ENCODE results near the gene RGPD8.
A peak's percentile ranks its signal among the peaks of the same experiment; 100 is the strongest.
"Not testable (repeated sequence)": the region's sequence is repeated elsewhere in the genome, so short reads cannot be mapped to it uniquely, and the experiment has no call there.

The RGPD8 gene

DNA sequence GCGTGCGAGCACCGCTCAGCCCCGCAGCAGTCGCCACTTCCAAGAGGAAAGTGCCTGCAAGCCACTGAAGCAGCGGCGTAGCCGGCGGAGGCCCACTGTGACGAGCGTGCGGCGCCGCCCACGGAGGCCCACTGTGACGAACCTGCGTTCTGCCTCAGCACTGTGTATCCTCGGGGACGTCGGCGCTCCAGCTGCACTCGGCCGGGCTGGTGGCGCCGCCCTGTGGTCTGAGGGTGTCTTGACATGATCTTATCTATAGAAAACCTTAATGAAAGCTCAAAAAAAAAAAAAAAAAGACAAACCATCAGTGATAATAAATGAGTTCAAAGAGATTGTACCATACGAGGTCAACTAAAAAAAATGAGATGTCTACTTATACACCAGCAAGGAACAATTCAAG, at the start of gene RGPD8:
TSS of gene RGPD8 (minus strand) at position 166 of the 400 bp plus-strand sequence. CDS start 192 bp downstream, outside the sequence.
- peak; percentile 95 for DNase-seq

GRCh38 chr2:112483042-112483473, 49.6 kb upstream of the RGPD8 start:
- DNase-seq = no peak

DNA sequence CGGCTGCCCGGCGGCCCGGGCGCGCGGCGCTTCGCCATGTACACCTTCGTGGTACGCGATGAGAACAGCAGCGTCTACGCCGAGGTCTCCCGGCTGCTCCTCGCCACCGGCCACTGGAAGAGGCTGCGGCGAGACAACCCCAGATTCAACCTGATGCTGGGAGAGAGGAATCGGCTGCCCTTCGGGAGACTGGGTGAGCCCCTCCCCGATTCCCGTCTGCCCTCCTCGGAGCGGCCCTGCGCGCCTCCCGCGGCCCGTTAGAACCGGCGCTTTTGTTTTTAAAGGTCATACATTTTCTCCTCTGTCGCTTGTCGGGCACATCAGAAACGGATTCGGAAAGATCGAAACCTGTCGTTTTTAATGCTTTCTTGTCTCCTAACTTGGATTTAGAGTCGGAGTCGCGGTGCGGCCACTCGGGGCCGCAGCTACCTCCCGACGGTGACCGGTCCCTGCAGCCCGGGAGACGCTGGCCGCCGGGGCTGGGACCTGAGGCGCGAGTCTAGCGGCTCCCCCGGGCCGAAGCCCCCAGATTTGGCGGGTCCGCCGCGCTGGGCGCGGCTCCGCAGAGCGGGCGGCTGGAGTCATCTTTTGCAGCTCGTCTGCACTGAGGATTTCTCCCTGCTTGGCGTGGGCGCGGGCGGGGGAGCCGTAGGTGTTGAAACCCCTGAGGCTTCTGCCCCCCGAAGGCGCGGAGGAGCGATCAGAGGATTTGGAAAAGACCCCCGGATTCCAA, 49.0 kb upstream of the RGPD8 start:
- DNase-seq = peak; percentile 78

DNA sequence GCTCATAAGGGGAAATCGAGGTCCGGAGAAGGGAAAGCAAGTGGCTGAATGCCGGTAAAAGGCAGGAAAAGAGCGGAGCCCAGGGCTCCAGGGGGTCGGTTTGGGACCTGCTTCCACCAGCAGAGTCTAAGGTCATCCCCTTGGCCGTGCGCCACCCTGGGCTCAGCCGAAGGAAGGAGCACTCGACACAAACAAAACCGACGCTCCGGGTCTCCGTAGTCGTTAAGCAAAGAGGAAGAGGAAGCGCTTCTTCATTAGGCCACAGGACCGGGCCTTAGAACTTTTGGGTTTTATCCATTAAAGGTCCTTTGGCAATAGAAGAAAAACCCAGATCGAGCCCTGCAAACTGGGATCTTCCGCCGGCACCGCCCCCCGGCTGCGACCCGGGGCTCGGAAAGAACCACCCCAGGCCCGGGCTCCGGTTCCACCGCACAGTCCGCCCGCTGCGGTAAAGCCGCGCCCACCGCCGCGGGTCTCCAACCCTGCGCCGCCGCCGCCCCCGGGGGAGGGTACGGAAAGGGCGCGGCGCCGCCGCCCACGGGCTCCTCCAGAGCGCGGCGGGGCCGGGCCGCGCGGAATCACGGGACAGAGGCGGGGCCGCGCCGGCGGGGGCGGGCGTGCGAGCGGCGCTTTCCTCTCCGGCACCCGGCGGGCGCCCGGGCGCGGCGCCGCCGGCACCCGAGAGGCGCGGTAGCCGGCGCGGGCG, 48.2 kb upstream of the RGPD8 start, which contains the start of gene TTL:
TSS of gene TTL (plus strand) at position 629 of the 706 bp plus-strand sequence. CDS start 189 bp downstream, outside the sequence.
- peak; percentile 94 for DNase-seq

GRCh38 chr2:112481050-112481527, 47.6 kb upstream of the RGPD8 start:
- DNase-seq = peak; percentile 94

GRCh38 chr2:112480530-112481049, 47.1 kb upstream of the RGPD8 start:
- peak; percentile 75 for DNase-seq

DNA sequence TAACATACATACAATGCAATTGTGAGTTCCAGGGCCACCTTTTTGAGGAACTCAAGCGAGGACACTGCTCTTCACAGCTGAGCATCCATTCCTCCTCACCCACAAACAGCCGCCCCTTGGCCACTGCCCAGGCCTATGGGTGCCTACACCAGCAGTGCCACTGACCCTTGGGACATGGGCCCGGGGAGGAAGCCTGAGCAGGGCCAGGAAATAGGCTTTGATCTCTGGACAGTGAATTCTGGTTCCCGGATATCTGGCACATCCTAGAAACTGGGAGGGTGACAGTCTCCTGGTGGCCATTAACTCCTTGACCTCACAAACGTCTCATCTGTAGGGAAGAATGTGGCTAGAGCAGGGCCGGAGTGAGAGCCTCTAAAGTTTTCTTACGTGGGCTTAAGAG, 43.0 kb upstream of the RGPD8 start:
- no peak for DNase-seq

DNA sequence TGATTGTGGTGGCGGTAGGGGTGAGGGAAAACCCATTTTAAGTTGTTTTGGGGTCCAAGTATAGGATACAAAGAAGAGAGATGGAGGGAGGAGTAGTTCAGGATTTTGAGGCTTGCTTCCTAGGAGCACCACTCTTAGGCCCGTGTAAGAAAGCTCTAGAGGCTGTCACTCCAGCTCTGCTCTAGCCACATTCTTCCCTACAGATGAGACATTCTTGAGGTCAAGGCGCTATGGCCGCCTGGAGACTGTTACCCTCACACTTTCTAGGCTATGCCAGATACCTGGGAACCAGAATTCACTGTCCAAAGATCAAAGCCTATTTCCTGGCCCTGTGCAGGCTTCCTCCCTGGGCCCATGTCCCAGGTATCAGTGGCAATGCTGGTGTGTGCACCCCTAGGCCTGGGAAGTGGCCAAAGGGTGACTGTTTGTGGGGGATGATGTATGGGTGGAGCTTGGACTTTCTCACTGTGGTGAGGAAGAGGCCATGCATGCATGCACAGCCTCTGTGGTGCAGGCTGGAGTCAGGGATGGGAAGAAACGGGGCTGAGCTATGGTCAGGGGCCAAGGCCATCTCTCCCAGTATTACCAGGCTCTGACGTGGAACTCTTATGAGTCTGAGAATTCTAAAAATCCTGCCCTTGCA, 41.5 kb upstream of the RGPD8 start:
- DNase-seq = no peak

GRCh38 chr2:112472547-112473263, 39.3 kb upstream of the RGPD8 start:
- no peak for DNase-seq

- no peak for DNase-seq
Measured at GRCh38 chr2:112465382-112465781, 31.9 kb upstream of the RGPD8 start.

GRCh38 chr2:112463256-112463655, 29.8 kb upstream of the RGPD8 start:
- DNase-seq = no peak

GRCh38 chr2:112462178-112462577, 28.7 kb upstream of the RGPD8 start:
- no peak for DNase-seq

GRCh38 chr2:112459372-112459771, 25.9 kb upstream of the RGPD8 start:
- no peak for DNase-seq

GRCh38 chr2:112454586-112454985, 21.1 kb upstream of the RGPD8 start:
- no peak for DNase-seq

GRCh38 chr2:112451317-112451716, 17.9 kb upstream of the RGPD8 start:
- no peak for DNase-seq

DNA sequence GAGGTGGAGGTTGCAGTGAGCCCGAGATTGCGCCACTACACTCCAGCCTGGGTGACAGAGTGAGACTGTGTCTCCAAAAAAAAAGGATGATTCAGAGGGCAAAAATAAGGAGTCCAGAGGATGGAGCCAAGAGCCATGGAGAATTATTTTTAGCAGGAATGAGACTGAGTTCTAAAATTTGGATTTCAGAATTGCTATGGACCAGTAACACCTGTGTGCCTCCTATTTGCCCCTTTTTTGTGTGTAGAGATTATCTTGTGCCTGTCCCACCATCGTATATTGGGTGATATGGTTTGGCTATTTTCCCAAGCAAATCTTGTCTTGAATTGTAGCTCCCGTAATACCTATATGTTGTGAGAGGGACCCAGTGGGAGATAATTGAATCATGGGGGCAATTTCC, 16.4 kb upstream of the RGPD8 start:
- no peak for DNase-seq

GRCh38 chr2:112444256-112444655, 10.8 kb upstream of the RGPD8 start:
- not testable (repeated sequence) for DNase-seq

DNA sequence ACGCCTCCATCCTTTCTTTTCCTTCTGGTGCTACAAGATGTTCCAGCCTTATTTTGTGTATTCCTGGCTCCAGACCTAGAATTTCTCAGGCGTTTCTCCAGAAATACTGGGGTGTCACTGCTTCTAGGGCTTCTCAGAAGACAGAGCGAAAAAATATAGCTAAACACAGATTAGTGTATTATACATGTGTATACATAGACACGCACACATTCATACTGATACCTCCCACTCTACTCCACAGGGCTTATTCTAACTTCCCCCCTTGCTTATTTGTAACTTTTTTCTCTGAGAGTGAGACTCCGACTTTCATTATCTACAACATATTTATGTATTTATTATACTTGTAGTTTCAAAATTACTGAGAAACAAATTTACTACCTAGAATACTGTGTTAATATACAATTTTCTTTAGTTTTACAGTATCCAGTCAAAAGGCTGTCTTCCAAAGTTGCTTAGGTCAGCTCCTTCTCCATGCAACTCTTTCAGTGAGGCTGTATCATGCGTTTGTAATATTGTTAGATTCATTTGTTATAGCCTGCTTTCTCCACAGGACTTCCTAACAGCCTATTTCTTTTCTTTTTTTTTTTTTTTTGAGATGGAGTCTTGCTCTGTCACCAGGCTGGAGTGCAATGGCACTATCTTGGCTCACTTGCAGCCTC, 5.3 kb upstream of the RGPD8 start:
- DNase-seq = not testable (repeated sequence)

- not testable (repeated sequence) for DNase-seq
Measured at GRCh38 chr2:112437405-112437831, 4.0 kb upstream of the RGPD8 start.

DNA sequence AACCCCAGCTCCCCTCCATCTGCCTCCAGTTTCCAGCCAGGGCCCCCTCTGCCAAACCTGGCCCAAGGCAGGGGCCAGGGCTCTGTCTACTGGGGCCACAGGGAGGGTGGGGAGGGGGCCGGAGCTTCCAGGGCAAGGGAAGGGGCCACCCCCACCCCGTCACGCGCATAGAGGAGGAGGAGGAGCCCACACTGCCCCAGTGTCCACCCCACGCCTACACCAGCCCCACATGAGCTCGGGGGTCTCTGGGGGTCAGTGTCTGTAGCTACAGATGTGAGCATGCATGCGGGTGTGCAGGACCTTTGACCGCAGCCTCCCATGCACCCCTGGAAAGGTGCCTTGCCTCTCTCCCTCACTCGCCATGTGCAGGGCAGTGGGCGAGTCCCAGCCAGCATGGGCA, 3.5 kb upstream of the RGPD8 start:
- not testable (repeated sequence) for DNase-seq

DNA sequence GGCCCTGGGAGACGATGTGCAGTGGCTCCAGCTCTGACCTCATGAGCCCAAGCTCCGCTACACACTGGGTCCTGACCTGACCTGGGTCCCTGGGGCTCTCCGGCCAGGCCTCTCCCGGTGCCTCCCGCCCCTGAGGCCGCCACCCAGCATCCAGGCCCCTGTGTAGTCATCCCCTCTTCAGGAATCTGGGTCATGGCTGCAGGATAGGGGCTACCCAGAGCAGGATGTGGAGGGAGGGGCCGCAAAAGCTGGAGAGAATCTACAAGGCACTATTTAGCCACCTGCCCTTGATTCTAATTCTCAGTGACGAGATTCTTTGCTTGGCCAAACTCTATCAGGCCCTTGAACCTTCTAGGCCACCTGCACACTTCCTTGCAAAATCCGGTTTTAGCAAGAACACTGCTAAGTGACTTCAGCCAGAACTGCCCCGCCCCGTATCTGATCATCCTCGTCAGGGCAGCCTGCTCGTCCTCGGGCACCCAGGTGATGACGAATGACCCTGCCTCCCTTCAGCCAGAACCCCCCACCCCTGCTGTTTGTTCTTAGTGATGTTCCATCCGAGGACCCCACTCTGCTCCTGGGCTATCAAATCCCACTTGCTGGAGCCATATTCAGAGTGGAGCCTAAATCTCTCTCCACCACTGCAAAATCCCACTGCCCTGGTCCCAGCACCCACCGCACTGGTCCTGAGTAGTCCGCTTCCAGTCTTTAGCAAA, 2.4 kb upstream of the RGPD8 start:
- not testable (repeated sequence) for DNase-seq

Measured in activated effector memory CD4-positive, alpha-beta T cell treated with anti-CD3 and anti-CD28 coated beads, Interleukin-2, amount 50 U/mL, for 16 hours (primary cell).